IMR-90 (cell line): ENCODE results near the gene LMNTD2.

ENCODE experiments used
- BHLHE40 ChIP-seq: fragments of 150-350 bp; IDR thresholded peaks from 2 replicates; pipeline ENCODE4 v1.6.1; 2016; ENCODE audit warnings: mild to moderate bottlenecking, low read depth, low read length
- CTCF ChIP-seq: conservative IDR thresholded peaks from 2 replicates; pipeline ENCODE4 v1.5.1; 2012; ENCODE audit warnings: mild to moderate bottlenecking, low read depth, low read length, improper control_type of control experiment

- TF ChIP-seq BHLHE40 (peak; percentile 94), CTCF (peak; percentile 100; the same call in 1 of the 2 replicates)
Observed at GRCh38 chr11:518463-519202, 41.9 kb downstream of the LMNTD2 start.
